HuH-7.5 (cell line): ENCODE data around the gene MRPL1.
"Not testable (repeated sequence)": the region's sequence is repeated elsewhere in the genome, so short reads cannot be mapped to it uniquely, and the experiment has no call there.

Source experiments
- DNase-seq: peaks from one replicate; pipeline ENCODE4 v3.0.0; 2011; ENCODE audit warnings: low spot score

MRPL1 gene

DNA sequence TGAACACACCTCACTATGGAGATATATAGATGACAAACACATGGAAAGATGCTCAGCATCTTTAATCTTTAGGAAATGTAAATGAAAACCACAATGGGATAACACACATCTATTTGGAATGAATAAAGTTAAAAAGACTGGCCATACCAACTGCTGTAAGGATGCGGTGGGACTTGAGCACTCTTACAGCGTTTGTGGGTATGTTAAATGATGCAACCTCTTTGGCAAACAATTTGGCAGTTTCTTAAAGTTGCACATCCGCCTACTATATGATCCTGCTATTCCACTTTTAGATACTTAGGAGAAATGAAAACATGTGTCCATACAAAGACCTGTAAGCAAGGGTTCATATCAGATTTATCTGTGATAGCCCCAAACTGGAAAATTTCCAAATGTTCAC, 50.7 kb downstream of the MRPL1 start:
- no peak for DNase-seq

DNA sequence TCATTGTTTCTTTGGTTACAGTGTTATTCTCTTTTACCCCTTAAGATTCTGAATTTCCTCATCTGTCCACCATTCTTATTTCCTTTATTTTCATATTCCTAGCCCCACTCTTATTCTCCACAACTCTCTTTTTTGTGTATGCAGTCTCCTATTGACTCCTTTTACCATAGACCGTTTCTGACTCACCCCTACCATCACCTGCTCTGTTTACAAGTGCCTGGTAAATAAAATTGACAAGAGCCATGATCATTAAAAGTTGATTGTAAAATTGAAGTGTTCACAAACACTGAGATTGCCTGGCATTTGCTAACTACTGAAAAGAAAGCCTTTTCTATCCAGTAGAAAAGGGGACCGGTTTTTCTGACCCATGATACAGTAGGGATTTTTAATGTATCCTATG, 54.4 kb downstream of the MRPL1 start:
- no peak for DNase-seq

DNA sequence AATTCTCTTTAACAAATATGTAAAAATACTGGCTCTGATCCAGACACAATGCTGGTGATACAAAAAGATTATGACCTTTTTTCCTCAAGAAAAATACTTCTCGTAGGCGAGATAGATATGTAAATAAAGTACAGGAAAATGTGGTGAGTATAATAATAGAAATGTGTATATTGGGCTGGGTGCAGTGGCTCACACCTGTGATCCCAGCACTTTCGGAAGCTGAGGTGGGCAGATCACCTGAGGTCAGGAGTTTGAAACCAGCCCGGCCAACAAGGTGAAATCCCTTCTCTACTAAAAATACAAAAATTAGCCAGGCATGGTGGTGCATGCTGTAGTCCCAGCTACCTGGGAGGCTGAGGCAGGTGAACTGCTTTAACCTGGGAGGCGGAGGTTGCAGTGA, 55.0 kb downstream of the MRPL1 start:
- no peak for DNase-seq

DNA sequence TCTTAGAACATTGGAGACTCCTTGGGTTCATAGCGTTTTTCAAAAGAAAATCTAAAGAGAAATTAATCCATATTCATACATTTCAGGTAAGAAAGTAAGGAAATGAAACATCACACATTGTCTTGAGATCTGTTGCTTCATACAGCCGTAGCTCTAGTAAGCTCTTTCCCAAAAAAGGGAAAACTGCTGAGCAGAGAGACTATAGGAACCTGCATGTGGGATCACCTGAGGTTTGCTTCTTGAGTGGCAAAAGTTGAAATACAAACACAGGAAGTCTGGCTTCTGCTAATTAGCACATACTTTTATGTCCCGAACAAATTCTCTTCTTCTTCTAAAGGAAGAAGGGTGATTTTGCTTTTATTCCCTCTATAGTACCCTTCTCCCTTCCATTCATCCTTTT, 57.7 kb downstream of the MRPL1 start:
- no peak for DNase-seq

DNA sequence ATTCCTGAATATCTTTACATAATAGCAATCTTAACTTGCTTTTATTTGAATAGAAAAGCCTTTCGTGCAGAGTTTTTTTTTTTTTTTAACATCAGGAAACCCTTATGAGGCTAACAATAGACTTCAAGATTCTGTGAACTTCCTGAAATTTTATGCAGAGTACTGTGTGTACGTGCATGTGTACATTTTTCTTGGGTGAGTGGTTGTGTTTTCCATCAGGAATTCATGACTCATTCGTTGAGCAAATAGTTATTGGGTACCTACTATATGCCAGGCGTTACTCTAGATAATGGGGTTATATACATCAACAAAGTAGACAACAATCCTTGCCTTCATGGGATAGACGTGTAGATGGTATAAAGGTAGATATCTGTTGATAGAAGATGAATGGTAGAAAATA, 59.1 kb downstream of the MRPL1 start:
- no peak for DNase-seq

DNA sequence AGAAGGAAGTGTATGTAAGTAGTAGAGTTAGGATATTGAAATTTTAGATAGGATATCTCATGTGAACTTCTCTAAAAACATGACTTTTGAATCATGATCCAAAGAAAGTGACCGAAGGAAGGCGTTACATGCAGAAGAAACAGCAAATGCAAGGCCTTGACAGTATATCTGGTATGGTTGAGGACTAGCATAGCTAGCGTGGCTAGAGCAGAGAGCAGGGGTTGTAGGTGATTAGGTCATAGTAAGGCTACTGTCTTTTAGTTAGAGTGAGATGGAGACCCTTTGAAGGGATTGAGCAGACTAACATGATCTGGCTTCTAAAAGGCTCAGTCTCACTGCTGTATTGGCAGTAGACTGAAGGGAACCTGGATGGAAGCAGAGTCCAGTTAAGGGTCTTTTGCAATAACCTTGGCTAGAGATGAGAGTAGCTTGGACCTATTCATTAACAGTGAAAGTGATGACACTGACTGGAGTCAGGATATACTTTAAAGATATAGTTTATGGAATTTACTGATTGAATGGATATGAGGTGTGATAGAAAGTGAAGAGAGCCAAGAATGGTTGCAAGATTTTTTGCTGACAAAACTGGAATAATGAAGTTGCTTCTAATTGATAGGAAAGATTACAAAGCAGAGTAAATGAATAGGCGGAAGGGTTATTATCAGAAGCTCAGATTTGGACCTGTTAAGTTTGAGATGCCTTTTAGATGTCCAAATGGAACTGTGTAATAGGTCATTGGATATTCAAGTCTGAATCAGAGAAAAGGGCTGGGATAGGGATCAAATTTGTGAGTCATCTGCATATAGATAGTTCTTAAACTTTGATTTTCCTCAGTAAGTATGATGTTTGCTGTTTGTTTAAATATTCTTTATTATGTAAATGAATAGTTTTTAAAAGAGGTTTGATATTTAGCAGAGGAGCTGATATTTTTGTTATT, 59.8 kb downstream of the MRPL1 start:
- DNase-seq, result peak; percentile 5

DNA sequence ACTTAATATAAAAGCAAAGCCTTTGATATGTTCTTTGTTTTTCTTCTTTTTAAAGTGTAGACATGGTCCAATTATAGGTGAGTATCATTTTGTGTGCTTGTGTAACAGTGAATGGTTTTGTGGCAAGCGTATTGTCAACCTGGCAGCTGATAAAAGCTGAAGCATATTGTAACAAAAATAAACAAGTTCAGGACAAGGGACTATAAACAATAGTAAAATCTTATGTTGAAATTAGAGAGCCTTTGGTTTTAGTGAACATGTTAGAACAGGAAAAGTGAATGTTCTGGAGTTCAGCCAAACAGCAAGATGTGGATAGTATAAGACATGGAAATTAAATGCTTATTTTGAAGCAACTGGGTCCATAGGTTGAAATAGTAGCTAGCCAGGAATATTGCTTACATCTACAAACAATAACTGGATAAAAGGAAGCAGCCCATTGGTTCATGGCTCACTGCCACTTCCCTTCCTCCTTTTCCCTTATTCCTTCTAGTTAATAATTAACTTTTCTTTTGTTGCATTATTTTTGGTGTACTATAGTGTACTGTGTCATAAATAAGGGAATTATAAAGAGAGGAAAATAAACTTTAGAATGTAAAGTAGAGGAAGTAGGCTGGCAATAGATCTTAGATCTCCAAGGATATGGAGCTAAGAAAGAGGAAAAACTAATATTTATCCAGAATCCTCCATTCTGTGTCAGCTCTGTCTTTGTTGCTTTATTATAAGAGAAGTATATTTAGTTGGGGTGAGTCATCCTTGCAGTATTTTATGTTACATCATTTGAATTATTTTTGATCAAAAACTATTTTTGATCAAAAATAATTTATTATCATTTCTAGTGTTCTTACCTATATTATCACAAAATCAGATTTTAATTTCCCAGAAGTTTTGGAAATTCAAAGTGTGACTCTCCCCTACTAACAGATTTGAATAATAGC, 65.6 kb downstream of the MRPL1 start:
- no peak for DNase-seq

DNA sequence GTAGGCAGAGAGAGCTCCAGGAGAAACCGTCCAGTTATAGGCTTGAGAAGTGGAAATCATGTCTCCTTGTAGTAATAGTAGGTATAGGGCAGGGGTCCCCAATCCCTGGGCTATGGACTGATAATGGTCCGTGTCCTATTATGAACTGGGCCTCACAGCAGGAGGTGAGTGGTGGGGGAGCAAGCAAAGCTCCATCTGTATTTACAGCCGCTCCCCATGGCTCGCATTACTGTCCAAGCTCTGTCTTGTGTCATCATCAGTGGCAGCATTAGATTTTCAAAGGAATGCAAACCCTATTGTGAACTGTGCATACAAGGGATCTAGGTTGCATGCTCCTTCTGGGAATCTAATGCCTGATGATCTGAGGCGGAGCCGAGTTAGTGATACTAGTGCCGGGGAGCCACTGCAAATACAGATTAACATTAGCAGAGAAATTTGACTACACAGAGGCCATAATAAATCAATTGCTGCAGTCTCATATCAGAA, 67.6 kb downstream of the MRPL1 start:
- no peak for DNase-seq

DNA sequence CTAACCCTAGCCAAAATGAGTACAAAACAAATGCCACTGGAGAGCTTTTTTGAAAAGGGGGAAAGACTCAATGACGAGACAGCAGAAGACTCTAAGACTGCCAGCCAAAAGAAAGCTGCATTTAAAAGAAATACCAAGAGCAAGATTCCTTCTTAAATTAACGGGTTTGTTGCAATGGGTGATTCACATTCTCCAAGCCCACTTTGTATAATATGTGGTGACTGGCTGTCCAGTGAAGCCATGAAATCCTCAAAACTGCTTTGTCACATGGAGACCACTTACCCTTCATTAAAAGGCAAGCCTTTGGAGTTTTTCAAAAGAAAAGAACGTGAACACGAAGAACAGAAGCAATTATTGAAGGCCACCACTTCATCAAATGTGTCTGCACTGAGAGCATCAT, 68.2 kb downstream of the MRPL1 start:
- no peak for DNase-seq

DNA sequence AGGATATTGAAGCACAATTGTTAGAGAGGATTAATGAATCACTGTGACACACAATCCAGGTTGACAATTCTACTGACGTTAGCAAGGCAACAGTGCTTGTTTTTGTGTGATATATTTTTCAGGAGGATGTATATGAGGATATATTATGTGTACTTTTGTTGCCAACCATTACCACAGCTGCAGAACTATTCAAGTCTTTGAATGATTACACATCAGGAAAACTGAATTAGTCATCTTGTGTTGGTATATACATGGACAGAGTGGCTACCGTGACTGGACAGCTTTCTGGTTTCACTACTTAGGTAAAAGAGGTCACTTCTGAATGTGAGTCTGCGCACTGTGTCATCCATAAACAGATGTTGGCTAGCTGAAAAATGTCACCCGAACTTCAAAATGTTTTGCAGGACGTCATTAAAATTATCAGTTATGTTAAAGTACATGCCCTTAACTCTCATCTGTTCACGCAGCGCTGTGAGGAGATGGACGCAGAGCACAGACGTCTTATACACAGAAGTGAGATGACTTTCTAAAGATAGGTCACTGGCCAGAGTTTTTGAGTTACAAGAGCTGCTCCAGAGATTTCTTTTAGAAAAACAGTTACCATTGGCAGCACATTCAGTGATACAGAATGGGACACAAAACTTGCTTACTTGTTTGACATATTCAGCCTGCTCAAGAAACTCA, 69.0 kb downstream of the MRPL1 start:
- no peak for DNase-seq

DNA sequence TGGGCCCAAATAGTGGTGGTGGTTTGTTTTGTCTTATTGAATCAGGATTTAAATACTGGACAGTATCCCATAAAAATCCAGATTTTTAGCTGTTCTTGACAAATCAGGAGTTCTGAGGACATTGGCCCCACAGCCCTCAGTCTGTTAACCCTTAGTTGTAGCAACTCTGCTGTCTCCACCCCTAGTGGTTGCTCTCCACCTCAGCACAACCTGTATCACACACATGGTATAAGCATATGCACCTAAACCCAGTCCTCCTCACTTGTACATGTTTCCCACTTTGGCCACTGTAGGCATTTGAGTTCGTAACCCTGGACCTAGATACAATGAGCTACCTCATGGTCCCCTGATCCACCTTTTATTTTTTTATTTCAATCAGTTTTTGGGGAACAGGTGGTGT, 75.9 kb downstream of the MRPL1 start:
- no peak for DNase-seq

DNA sequence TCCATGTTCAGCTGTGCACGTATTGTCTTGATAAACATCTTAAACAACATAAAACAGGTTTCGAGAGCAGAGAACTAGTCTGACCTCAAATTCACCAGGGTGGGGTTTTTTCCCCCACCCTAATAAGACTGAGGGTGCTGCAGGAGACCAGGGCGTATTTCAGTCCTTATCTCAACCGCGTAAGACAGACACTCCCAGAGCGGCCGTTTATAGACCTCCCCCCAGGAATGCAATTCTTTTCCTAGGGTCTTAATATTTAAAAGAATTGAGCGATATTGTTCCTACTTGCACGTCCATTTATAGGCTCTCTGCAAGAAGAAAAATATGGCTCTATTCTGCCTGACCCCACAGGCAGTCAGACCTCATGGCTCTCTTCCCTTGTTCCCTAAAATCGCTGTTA, 83.3 kb downstream of the MRPL1 start:
- not testable (repeated sequence) for DNase-seq

DNA sequence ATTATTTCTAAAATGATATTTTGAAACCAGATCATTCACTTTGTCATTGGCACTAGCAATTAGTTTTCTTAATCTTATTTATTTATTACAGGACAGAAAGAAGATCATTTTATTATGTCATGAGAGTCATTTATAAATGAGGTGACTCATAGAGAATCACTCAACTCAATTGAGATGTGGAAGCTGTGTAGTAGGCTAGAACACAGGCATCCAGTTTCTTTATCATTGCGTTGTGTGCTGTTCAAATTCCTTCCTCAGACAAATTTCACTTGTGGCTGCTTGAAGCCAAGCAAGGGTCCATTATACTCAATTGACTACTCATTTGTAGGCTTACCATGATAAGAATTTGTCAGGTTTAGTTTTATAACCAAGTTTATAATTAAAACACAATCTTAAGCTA, 87.6 kb downstream of the MRPL1 start:
- no peak for DNase-seq

DNA sequence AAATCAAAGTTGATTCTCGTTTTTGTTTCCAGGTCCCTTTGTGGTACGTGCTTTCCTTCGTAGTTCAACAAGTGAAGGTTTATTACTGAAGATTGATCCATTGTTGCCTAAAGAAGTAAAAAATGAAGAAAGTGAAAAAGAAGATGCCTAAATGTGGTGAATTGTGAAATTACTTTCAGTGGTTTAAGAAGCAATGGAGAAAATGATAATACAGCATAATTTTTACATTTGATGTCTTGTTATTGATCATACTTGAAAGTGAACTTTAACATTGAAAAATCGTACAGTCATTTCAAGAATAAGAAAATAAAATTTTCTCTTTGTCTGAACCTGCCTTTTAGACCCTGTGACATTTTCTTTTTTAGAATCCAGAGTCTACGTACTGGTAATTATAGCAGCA, 89.8 kb downstream of the MRPL1 start:
- no peak for DNase-seq

DNA sequence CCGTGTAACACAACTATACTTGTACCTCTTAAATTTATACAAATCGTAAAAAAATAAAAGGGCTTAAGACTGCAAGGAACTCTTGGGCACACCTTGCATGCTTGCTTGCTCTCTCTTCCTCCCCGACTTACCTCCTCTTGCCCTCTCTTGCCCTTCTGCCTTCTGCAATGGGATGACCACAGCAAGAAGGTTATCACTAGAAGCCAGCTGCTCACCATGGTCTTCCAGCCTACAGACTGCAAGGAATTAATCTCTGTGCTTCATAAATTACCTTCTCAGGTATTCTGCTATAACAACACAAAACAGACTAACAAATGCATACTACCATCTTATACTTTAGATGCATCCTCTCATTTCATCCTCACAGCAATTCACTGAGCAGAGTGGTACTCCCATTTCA, 92.1 kb downstream of the MRPL1 start:
- DNase-seq, result no peak

DNA sequence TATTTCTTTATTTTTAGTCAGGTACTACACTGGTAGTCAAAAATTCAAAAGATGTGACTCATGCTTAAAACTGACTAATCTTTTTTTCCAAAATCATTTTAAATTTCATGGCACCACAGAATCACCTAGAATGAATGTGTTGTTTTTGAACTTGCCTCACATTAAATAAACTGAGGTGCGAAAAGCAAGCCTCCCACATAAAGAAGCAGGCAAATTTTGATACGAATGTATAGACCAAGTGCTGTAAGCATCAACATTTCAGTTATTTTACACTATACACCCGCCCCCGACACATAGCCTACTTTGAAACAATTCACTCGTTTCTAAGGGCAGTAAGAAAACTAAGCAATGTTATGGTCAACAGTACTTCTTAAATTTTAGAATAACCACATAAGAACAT, 94.3 kb downstream of the MRPL1 start:
- DNase-seq, result no peak

DNA sequence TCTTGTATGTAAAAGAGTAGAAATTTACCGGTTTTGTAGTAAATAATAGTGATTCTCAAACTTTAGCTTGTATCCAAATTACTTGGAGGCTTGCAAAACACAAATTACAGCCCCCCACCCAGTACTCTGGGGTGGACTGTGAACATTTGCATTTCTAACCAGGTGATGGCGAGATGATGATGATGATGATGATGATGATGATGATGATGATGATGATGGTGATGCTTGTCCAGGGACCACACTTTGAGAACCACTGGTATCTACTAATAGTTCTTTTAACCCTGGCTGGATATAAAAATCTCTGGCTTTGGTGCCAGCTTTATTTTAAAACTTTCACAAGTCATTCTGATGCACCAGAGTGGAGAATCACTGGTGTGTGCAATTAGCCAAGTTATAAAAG, 96.3 kb downstream of the MRPL1 start:
- no peak for DNase-seq

DNA sequence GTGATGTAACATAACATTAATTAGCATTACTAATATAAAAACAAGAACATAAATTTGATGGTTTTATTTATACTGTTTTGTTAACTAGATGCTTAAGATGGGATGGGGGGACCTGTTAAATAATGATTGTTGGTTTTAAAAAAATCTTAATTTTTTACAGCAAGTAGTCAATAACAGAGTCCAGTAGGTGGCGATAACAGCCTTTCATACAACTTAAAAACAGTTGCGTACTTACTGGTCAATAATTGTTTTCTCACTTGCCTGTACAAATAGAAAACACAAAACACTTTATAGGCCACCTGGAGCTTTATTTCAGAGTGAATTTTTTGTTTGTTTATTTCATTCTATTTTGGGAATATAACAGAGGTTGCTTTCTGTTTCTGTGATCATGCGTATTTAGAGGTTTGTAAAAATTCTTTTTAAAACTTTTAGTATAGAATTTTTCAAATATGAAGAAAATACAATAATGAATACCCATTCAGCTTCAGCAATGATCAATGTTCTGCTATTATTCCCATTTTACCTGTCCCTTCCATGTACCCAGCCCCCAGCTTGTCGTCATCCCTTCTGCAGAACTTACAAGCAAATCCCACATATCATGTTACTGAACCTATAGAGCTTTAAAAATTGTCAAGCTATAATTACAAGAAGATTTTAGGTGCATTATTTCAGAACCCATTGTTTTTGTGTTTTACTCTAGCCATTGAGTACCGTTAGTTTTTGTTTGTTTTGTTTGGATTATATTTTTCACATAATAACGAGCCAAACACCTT, 97.1 kb downstream of the MRPL1 start:
- peak; percentile 6 for DNase-seq

DNA sequence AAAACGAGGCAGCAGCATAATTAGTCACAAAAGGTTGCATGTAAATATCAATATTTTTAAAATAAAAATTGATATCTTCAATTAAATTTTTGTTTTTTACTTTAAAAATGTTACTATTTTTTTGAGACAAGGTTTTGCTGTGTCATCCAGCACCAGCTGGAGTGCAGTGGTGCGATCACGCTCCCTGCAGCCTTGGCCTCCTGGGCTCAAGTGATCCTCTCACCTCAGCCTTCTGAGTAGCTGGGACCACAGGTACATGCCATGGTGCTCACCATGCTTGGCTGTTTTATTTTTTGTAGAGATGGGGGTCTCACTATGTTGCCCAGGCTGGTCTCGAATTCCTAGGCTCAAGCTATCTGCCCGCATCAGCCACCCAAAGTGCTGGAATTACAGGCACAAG, 97.7 kb downstream of the MRPL1 start:
- DNase-seq, result no peak

DNA sequence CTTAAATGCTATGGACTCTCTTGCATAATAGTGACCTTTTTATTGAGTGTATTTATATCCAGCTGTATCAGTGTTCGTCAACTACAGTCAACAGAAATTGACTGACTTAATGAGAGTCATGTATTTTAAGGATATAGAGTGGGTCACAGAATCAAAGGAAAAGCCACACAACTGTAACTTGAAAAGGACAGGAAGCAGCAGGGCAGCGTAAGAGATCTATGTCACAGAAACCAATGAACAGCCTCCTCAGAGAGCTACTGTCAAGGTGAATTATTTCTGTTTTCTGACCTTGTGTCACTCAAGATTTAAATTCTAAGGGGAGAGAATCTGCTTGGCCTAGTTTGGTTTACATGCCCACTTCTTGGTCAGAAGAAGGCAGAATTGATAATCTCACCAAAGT, 100.4 kb downstream of the MRPL1 start:
- DNase-seq, result no peak

DNA sequence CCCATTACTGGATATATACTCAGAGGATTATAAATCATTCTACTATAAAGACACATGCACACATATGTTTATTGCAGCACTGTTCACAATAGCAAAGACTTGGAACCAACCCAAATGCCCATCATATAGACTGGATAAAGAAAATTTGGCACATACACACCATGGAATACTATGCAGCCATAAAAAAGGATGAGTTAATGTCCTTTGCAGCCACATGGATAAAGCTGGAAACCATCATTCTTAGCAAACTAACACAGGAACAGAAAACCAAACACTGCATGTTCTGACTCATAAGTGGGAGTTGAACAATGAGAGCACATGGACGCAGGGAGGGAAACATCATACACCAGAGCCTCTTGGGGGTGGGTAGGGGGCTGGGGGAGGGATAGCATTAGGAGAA, 111.0 kb downstream of the MRPL1 start:
- not testable (repeated sequence) for DNase-seq
